IMR-90 (cell line): ENCODE data around the gene CDT1. TPM values are rescaled to one million over a fixed set of nuclear protein-coding genes. Genes with fewer than 3 reads are reported as not detected.

Experiments used
- ATAC-seq: fragments of 200-7000 bp; cut with Tn5 transposase; 2 replicates; pipeline ENCODE4 v1.9.1; 2020; ENCODE audit warnings: low read depth, mild to moderate bottlenecking, moderate library complexity
- BruUV-seq: library from RNA; stranded (reverse); fragments of 400-500 nt; replicated peaks from 2 replicates; lab custom pipeline; 2021; lab: Mats Ljungman, UMichigan
- CTCF ChIA-PET: fragments of 300-600 bp; formaldehyde crosslinking; extraction: SDS; loops from one replicate; lab custom pipeline; 2021; ENCODE audit warnings: antibody characterized with exemption; lab: Yijun Ruan, JAX
- POLR2A ChIA-PET: fragments of 300-600 bp; sonication (Branson Sonifier 250); formaldehyde crosslinking; loops from one replicate; lab custom pipeline; 2022; ENCODE audit warnings: antibody characterized with exemption; ENCODE audit not compliant: unreplicated experiment; lab: Charles Lee
- DNase-seq: peaks from one replicate; pipeline ENCODE4 v3.0.0; 2013
- H2AFZ ChIP-seq: replicated peaks from 2 replicates; pipeline ENCODE3; 2013; ENCODE audit warnings: low read length, mild to moderate bottlenecking; ENCODE audit not compliant: poor library complexity
- H2AK5ac ChIP-seq: 2 replicates; pipeline ENCODE4 v1.6.1; 2013; ENCODE audit warnings: low read depth, low read length, inconsistent platforms
- H2AK9ac ChIP-seq: replicated peaks from 2 replicates; pipeline ENCODE3; 2013; ENCODE audit warnings: mild to moderate bottlenecking, low read depth, low read length, moderate library complexity; ENCODE audit not compliant: poor library complexity
- H2BK120ac ChIP-seq: 2 replicates; pipeline ENCODE4 v1.6.1; 2013; ENCODE audit warnings: low read depth, low read length, inconsistent platforms
- H2BK15ac ChIP-seq: 3 replicates; pipeline ENCODE4 v1.6.1; 2013; ENCODE audit warnings: low read depth, low read length, inconsistent platforms
- H2BK20ac ChIP-seq: 2 replicates; pipeline ENCODE4 v1.6.1; 2013; ENCODE audit warnings: low read depth, mild to moderate bottlenecking, inconsistent platforms, low read length, moderate library complexity
- H2BK5ac ChIP-seq: 2 replicates; pipeline ENCODE4 v1.6.1; 2013; ENCODE audit warnings: mild to moderate bottlenecking, low read depth, low read length, inconsistent platforms; ENCODE audit not compliant: poor library complexity, severe bottlenecking
- H3K14ac ChIP-seq: replicated peaks from 2 replicates; pipeline ENCODE4 v1.6.1; 2013; ENCODE audit warnings: low read depth, low read length, inconsistent platforms
- H3K18ac ChIP-seq: 2 replicates; pipeline ENCODE4 v1.6.1; 2013; ENCODE audit warnings: low read depth, low read length, control low read depth
- H3K23ac ChIP-seq: 2 replicates; pipeline ENCODE4 v1.6.1; 2013; ENCODE audit warnings: low read depth, low read length, inconsistent platforms
- H3K27ac ChIP-seq: 2 replicates; pipeline ENCODE4 v1.5.1; 2013; ENCODE audit warnings: mild to moderate bottlenecking, control low read depth, low read length; ENCODE audit not compliant: insufficient read depth
- H3K27me3 ChIP-seq: 2 replicates; pipeline ENCODE4 v1.6.1; 2013; ENCODE audit warnings: low read length; ENCODE audit not compliant: control insufficient read depth, insufficient read depth
- H3K36me3 ChIP-seq: 2 replicates; pipeline ENCODE4 v1.6.1; 2013; ENCODE audit warnings: low read length, mixed read lengths; ENCODE audit not compliant: control insufficient read depth, insufficient read depth
- H3K4ac ChIP-seq: 2 replicates; pipeline ENCODE4 v1.6.1; 2013; ENCODE audit warnings: low read depth, low read length, inconsistent platforms
- H3K4me1 ChIP-seq: 2 replicates; pipeline ENCODE4 v1.6.1; 2013; ENCODE audit warnings: low read length, mixed read lengths; ENCODE audit not compliant: control insufficient read depth, insufficient read depth
- H3K4me2 ChIP-seq: 2 replicates; pipeline ENCODE4 v1.6.1; 2013; ENCODE audit warnings: low read depth, mild to moderate bottlenecking, control low read depth, low read length, moderate library complexity
- H3K4me3 ChIP-seq: 2 replicates; pipeline ENCODE4 v1.5.1; 2013; ENCODE audit warnings: low read depth, mild to moderate bottlenecking, control low read depth, low read length, moderate library complexity; ENCODE audit not compliant: insufficient read depth
- H3K56ac ChIP-seq: 2 replicates; pipeline ENCODE4 v1.6.1; 2013; ENCODE audit warnings: low read length, inconsistent platforms; ENCODE audit not compliant: insufficient read depth; ENCODE audit errors: extremely low read depth
- H3K79me1 ChIP-seq, 2 experiments: 2 replicates each; pipeline ENCODE4 v1.6.1; 2013; ENCODE audit warnings: low read length in 2 of 2, inconsistent platforms in 1 of 2, low read depth in 1 of 2
- H3K9ac ChIP-seq: 2 replicates; pipeline ENCODE4 v1.6.1; 2013; ENCODE audit warnings: low read depth, low read length, control low read depth
- H3K9me1 ChIP-seq: 2 replicates; pipeline ENCODE4 v1.6.1; 2013; ENCODE audit warnings: low read length, inconsistent platforms; ENCODE audit not compliant: insufficient read depth
- H3K9me3 ChIP-seq: 2 replicates; pipeline ENCODE4 v1.6.1; 2013; ENCODE audit warnings: low read length; ENCODE audit not compliant: control insufficient read depth, insufficient read depth
- H4K20me1 ChIP-seq: 2 replicates; pipeline ENCODE4 v1.6.1; 2013; ENCODE audit warnings: low read length, inconsistent platforms; ENCODE audit not compliant: insufficient read depth
- H4K5ac ChIP-seq: 2 replicates; pipeline ENCODE4 v1.6.1; 2013; ENCODE audit warnings: mild to moderate bottlenecking, low read depth, low read length, control low read depth
- H4K8ac ChIP-seq, 2 experiments: 2 replicates each; pipeline ENCODE4 v1.6.1; 2013; ENCODE audit warnings: low read depth in 2 of 2, low read length in 2 of 2, control low read depth in 1 of 2, inconsistent platforms in 1 of 2
- H4K91ac ChIP-seq: 2 replicates; pipeline ENCODE4 v1.6.1; 2013; ENCODE audit warnings: low read depth, low read length, inconsistent platforms; ENCODE audit not compliant: insufficient read depth
- BHLHE40 ChIP-seq: fragments of 150-350 bp; IDR thresholded peaks from 2 replicates; pipeline ENCODE4 v1.6.1; 2016; ENCODE audit warnings: mild to moderate bottlenecking, low read depth, low read length
- CHD1 ChIP-seq: IDR thresholded peaks from 2 replicates; pipeline ENCODE4 v1.6.1; 2012; ENCODE audit warnings: low read depth, low read length, improper control_type of control experiment
- MXI1 ChIP-seq: IDR thresholded peaks from 2 replicates; pipeline ENCODE4 v1.6.1; 2012; ENCODE audit warnings: low read depth, mild to moderate bottlenecking, low read length, moderate library complexity, borderline replicate concordance
- NFE2L2 ChIP-seq: fragments of 150-350 bp; IDR thresholded peaks from 2 replicates; pipeline ENCODE4 v1.6.1; 2016; ENCODE audit warnings: low read depth, mild to moderate bottlenecking, low read length
- POLR2A ChIP-seq: IDR thresholded peaks from 2 replicates; pipeline ENCODE4 v1.6.1; 2012; ENCODE audit warnings: mild to moderate bottlenecking, low read depth, low read length
- RAD21 ChIP-seq: IDR thresholded peaks from 2 replicates; pipeline ENCODE4 v1.6.1; 2012; ENCODE audit warnings: low read length, improper control_type of control experiment
- RCOR1 ChIP-seq: IDR thresholded peaks from 2 replicates; pipeline ENCODE4 v1.6.1; 2012; ENCODE audit warnings: mild to moderate bottlenecking, low read length, improper control_type of control experiment; ENCODE audit not compliant: insufficient replicate concordance
- RFX5 ChIP-seq: IDR thresholded peaks from 2 replicates; pipeline ENCODE4 v1.8.0; 2012; ENCODE audit warnings: low read depth, mild to moderate bottlenecking, low read length, moderate library complexity
- WGBS, 2 experiments: methylation state at CpG; one replicate each; pipeline versions ENCODE4 v1.1.5 to v1.1.7; 2013; ENCODE audit warnings: missing lambda C conversion rate in 2 of 2; ENCODE audit not compliant: insufficient read length in 1 of 2; ENCODE audit errors: extremely low coverage in 2 of 2; 5-methylcytosine and 5-hydroxymethylcytosine counted together
- dilution Hi-C: fragments of 300-500 bp; cut with HindIII; formaldehyde crosslinking; loops from one replicate; pipeline ENCODE4 v1.14.3; 2018; ENCODE audit warnings: low sequenced_read_pairs; ENCODE audit not compliant: unreplicated experiment
- in situ Hi-C: fragments of 300-500 bp; cut with MboI; formaldehyde crosslinking; loops from 3 replicates; pipeline ENCODE4 v1.14.3; 2019; ENCODE audit warnings: low sequenced_read_pairs, inconsistent platforms, mixed read lengths
- intact Hi-C: fragments of 100-400 bp; cut with micrococcal nuclease; formaldehyde crosslinking; loops from 2 replicates; pipeline ENCODE4 v1.10.0; 2022
- polyA plus RNA-seq, 3 experiments: library from polyadenylated mRNA; depleted of rRNA; stranded (reverse); fragments of >200 nt; gene quantifications; 2 replicates each; pipeline ENCODE4 v1.2.3, GENCODE V29; 2012; ENCODE audit warnings: low replicate concordance in 1 of 3
- total RNA-seq: library from RNA; depleted of rRNA; stranded (reverse); fragments of >200 nt; gene quantifications from 2 replicates; pipeline ENCODE4 v1.2.3, GENCODE V29; 2012
- TF ChIP-seq, protein P1 (sequence below): fragments of 150-350 bp; IDR thresholded peaks from 2 replicates; pipeline ENCODE4 v1.6.1; 2017; ENCODE audit warnings: mild to moderate bottlenecking, antibody characterized with exemption, low read length, low read depth
- TF ChIP-seq, protein P2 (sequence below): fragments of 150-350 bp; IDR thresholded peaks from 2 replicates; pipeline ENCODE4 v1.6.1; 2016; ENCODE audit warnings: low read depth, mild to moderate bottlenecking, low read length, moderate library complexity, borderline replicate concordance
- TF ChIP-seq, protein P3 (sequence below): conservative IDR thresholded peaks from 2 replicates; pipeline ENCODE4 v1.5.1; 2012; ENCODE audit warnings: mild to moderate bottlenecking, low read depth, low read length, improper control_type of control experiment

Gene CDT1
- total and polyA plus RNA-seq, 2 of the 4 experiments (the other 2 are of a cell fraction), result 3.2 to 11.8 TPM

DNA sequence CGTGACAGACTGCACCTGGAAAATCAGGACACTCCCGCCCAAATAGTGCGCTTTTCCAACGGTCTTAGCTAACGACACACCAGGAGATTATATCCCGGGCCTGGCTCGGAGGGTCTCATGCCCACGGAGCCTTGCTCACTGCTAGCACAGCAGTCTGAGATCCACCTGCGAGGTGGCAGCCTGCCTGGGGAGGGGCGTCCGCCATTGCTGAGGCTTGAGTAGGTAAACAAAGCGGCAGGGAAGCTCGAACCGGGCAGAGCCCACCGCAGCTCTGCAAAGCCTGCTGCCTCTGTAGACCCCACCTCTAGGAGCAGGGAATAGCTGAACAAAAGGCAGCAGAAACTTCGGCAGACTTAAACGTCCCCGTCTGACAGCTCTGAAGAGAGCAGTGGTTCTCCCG, 48.0 kb downstream of the CDT1 start:
- no peak overlapping the region for H3K4me2 ChIP-seq

More for the DNA sequence above, 48.0 kb downstream of the CDT1 start:
- Histone ChIP-seq H3K79me1 (peaks cover 7 to 29% of the 10 kb centered on the region in 2 experiments), H3K36me3 (peaks cover 15% of the 10 kb centered on the region), H4K8ac (no peak overlapping the region), H3K9ac (no peak overlapping the region), H2BK5ac (no peak overlapping the region), H2BK120ac (no peak overlapping the region), H2AK9ac (no peak overlapping the region), H3K27ac (no peak overlapping the region), H3K9me1 (0 out of 2 replicates have a peak, but pooled peaks cover 4% of the 10 kb centered on the region), H4K91ac (no peak overlapping the region), H2BK20ac (no peak overlapping the region), H2AK5ac (no peak overlapping the region), H3K4ac (no peak overlapping the region), H3K4me1 (peaks cover 6% of the 10 kb centered on the region), H3K23ac (no peak overlapping the region), H3K4me3 (no peak overlapping the region), H3K18ac (no peak overlapping the region), H4K5ac (no peak overlapping the region), H4K20me1 (peaks cover 28% of the 10 kb centered on the region), H3K56ac (no peak overlapping the region), H3K9me3 (no peaks in the 10 kb centered on the region), H2AFZ (no peak overlapping the region), H3K14ac (no peak overlapping the region), H3K27me3 (no peaks in the 10 kb centered on the region), H2BK15ac (no peak overlapping the region)
- no TSS peak for BruUV-seq
- in situ Hi-C loops (no loop called here), dilution Hi-C loops (no loop called here), intact Hi-C loops (no loop called here)
- 91% methylated on average over 16 of the region's 19 CpGs; no CpG with 5 or more reads in 1 of the 2 experiments for WGBS, 2 experiments
- ChIA-PET CTCF (no interaction called here), POLR2A (no interaction called here)
- TF ChIP-seq, protein P1, sequence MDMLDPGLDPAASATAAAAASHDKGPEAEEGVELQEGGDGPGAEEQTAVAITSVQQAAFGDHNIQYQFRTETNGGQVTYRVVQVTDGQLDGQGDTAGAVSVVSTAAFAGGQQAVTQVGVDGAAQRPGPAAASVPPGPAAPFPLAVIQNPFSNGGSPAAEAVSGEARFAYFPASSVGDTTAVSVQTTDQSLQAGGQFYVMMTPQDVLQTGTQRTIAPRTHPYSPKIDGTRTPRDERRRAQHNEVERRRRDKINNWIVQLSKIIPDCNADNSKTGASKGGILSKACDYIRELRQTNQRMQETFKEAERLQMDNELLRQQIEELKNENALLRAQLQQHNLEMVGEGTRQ, result no peak
- TF ChIP-seq POLR2A (no peak), MXI1 (no peak), CHD1 (no peak), BHLHE40 (no peak), NFE2L2 (no peak), RAD21 (no peak), RFX5 (no peak), RCOR1 (no peak)
- TF ChIP-seq, protein P2, sequence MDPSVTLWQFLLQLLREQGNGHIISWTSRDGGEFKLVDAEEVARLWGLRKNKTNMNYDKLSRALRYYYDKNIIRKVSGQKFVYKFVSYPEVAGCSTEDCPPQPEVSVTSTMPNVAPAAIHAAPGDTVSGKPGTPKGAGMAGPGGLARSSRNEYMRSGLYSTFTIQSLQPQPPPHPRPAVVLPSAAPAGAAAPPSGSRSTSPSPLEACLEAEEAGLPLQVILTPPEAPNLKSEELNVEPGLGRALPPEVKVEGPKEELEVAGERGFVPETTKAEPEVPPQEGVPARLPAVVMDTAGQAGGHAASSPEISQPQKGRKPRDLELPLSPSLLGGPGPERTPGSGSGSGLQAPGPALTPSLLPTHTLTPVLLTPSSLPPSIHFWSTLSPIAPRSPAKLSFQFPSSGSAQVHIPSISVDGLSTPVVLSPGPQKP, result no peak
- TF ChIP-seq, protein P3, sequence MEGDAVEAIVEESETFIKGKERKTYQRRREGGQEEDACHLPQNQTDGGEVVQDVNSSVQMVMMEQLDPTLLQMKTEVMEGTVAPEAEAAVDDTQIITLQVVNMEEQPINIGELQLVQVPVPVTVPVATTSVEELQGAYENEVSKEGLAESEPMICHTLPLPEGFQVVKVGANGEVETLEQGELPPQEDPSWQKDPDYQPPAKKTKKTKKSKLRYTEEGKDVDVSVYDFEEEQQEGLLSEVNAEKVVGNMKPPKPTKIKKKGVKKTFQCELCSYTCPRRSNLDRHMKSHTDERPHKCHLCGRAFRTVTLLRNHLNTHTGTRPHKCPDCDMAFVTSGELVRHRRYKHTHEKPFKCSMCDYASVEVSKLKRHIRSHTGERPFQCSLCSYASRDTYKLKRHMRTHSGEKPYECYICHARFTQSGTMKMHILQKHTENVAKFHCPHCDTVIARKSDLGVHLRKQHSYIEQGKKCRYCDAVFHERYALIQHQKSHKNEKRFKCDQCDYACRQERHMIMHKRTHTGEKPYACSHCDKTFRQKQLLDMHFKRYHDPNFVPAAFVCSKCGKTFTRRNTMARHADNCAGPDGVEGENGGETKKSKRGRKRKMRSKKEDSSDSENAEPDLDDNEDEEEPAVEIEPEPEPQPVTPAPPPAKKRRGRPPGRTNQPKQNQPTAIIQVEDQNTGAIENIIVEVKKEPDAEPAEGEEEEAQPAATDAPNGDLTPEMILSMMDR, result no peak
- ATAC-seq (no peak), DNase-seq (no peak)
